Neural crest cell (in vitro differentiated cells): ENCODE measurements around the gene PAK1. TPM values are rescaled to one million over a fixed set of nuclear protein-coding genes. Genes with fewer than 3 reads are reported as not detected.

Experiments used
- DNase-seq: peaks from one replicate; pipeline ENCODE4 v3.0.0; 2021; ENCODE audit warnings: low read depth, mixed read lengths, low spot score
- H3K27ac Mint-ChIP-seq: one replicate; pipeline ENCODE4 v1.8.0; 2021; ENCODE audit warnings: mild to moderate bottlenecking, mixed read lengths; ENCODE audit not compliant: unreplicated experiment
- H3K27me3 Mint-ChIP-seq: 2 replicates; pipeline ENCODE4 v1.8.0; 2021; ENCODE audit warnings: low read depth, mild to moderate bottlenecking, mixed read lengths
- H3K36me3 Mint-ChIP-seq: 2 replicates; pipeline ENCODE4 v1.8.0; 2021; ENCODE audit warnings: low read depth, mild to moderate bottlenecking, mixed read lengths
- H3K4me1 Mint-ChIP-seq: 2 replicates; pipeline ENCODE4 v1.8.0; 2021; ENCODE audit warnings: mixed read lengths
- H3K4me3 Mint-ChIP-seq: one replicate; pipeline ENCODE4 v1.8.0; 2021; ENCODE audit warnings: mild to moderate bottlenecking, mixed read lengths
- H3K9me3 Mint-ChIP-seq: 2 replicates; pipeline ENCODE4 v1.8.0; 2021; ENCODE audit warnings: mixed read lengths
- total RNA-seq: library from RNA; stranded (reverse); gene quantifications from 2 replicates; pipeline ENCODE4 v1.2.1, GENCODE V29; 2021
- TF ChIP-seq, protein P1 (sequence below): fragments of 200-600 bp; sonication (generic); conservative IDR thresholded peaks from 2 replicates; pipeline ENCODE4 v1.5.0; 2021; ENCODE audit warnings: antibody characterized with exemption, mild to moderate bottlenecking

The PAK1 gene
- total RNA-seq, 1 donor from 2014 or later, result 60.5 TPM

DNA sequence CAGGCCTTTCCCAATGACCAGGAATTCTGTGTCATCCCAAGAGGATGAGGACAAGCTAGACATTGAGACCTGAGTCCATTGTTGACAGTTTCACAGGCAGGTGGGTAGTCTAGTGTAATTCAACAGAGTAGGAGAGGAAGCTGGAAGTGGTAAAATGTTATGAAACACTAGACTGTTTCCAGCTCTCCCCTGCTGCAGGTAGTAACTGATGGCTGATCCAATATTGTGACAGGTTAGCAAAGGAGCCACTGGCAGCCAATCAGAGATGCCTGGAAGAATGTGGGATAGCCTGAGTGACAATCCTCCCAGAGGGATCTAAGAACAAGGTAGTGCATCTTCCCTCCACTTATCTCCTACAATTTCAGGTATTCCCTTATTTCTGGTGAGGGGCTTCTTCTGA is 161.8 kb downstream of the PAK1 start:
- Mint-ChIP-seq H3K4me3 (no peak overlapping the region), H3K27ac (no peak overlapping the region), H3K36me3 (no peaks in the 10 kb centered on the region), H3K4me1 (no peaks in the 10 kb centered on the region), H3K9me3 (no peaks in the 10 kb centered on the region), H3K27me3 (no peaks in the 10 kb centered on the region)
- no peak for DNase-seq
- TF ChIP-seq, protein P1, sequence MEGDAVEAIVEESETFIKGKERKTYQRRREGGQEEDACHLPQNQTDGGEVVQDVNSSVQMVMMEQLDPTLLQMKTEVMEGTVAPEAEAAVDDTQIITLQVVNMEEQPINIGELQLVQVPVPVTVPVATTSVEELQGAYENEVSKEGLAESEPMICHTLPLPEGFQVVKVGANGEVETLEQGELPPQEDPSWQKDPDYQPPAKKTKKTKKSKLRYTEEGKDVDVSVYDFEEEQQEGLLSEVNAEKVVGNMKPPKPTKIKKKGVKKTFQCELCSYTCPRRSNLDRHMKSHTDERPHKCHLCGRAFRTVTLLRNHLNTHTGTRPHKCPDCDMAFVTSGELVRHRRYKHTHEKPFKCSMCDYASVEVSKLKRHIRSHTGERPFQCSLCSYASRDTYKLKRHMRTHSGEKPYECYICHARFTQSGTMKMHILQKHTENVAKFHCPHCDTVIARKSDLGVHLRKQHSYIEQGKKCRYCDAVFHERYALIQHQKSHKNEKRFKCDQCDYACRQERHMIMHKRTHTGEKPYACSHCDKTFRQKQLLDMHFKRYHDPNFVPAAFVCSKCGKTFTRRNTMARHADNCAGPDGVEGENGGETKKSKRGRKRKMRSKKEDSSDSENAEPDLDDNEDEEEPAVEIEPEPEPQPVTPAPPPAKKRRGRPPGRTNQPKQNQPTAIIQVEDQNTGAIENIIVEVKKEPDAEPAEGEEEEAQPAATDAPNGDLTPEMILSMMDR, result no peak

DNA sequence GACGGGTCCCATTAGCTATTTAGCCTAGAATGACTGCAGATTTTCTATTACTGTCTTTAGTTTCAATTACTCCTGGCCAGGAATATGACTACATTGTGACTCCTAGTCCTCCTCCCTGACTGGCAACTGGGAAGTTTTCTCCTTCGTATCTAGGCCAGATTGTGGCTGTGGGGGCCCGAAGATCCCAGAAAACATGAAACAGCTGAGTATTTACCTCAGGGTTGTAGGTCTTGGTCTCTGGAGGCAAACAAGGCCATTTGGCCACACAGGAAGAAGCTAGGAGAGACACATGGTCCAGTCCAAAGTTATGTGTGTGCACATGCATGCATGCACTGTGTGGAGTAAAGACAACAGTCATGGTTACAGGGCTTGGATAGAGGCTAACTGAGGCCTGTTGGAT is 162.2 kb downstream of the PAK1 start:
- TF ChIP-seq, protein P1, result no peak
- no peak for DNase-seq
- H3K36me3 Mint-ChIP-seq, result no peaks in the 10 kb centered on the region
- H3K4me1 Mint-ChIP-seq, result no peaks in the 10 kb centered on the region
- no peaks in the 10 kb centered on the region for H3K9me3 Mint-ChIP-seq
- H3K27ac Mint-ChIP-seq, result no peak overlapping the region
- H3K27me3 Mint-ChIP-seq, result no peaks in the 10 kb centered on the region
- H3K4me3 Mint-ChIP-seq, result no peak overlapping the region

DNA sequence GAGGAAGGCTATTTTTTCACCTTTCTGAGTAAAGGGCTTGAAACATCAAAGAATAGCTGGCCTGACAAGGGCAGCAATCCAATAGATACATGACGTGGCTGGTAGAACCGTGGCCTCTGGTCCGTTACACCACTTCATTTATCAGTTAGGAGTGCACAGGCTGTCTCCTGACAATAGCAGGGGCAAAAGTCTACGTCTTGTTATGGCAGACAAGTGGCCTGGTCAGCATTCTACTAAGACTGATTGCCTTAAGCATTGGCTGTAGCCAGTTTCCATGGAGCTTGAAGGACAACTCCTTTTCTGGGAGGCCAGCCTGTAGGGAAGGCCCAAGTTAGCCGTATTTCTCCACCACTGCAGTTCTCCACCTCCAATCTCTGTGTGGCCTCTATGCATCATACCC is 163.2 kb downstream of the PAK1 start:
- Mint-ChIP-seq H3K27me3 (no peaks in the 10 kb centered on the region), H3K27ac (no peak overlapping the region), H3K4me3 (no peak overlapping the region), H3K9me3 (no peaks in the 10 kb centered on the region), H3K36me3 (no peaks in the 10 kb centered on the region), H3K4me1 (no peaks in the 10 kb centered on the region)
- no peak for DNase-seq
- TF ChIP-seq, protein P1, result no peak

DNA sequence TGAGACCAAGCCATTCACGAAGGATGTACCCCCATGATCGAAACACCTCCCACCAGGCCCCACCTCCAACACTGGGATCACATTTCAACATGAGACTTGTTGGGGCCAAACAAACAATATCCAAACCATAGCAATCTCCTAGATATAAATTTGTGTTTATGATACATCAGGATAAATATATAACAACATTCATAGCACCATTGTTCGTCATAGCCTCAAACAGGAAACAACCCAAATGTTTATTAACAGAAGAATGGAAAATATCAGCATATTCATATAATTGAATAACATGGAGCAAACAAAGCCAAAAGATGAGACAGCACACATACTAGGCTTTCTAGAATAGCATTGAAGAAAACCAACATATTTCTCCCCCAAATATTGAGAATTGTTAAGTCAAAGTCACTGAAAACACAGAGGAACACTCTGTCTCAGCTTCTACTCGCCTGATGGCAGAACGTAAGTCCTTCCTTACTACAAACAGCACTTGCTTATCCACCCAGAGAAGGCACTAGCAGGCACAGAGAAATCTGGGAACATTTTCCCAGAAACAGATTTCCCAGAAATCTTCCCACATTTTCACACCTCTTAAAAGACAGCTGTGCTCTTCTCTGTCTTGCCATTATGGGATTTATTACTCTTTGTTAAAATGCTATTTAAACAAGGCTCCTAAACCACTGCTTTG is 164.4 kb downstream of the PAK1 start:
- Mint-ChIP-seq H3K36me3 (no peaks in the 10 kb centered on the region), H3K4me3 (no peak overlapping the region), H3K27me3 (no peaks in the 10 kb centered on the region), H3K9me3 (no peaks in the 10 kb centered on the region), H3K27ac (no peak overlapping the region), H3K4me1 (no peaks in the 10 kb centered on the region)
- TF ChIP-seq, protein P1, result no peak
- no peak for DNase-seq

DNA sequence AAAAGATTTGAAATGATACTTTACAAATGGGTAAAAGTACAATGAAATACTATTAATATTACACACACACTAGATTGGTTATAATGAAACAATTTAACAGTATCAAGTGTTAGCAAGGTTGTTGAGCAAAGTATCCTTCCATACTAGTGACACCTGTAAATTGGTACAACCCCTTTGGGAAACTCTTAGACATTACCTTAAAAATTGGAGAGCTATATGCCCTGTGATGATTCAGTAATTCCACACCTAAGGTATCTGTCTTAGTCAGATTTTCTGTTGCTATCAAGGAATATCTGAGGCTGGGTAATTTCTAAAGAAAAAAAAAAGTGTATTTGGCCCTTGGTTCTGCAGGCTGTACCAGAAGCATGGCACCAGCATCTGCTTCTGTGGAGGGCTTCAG is 165.1 kb downstream of the PAK1 start:
- Mint-ChIP-seq H3K4me1 (no peaks in the 10 kb centered on the region), H3K9me3 (no peaks in the 10 kb centered on the region), H3K36me3 (no peaks in the 10 kb centered on the region), H3K27me3 (no peaks in the 10 kb centered on the region), H3K27ac (no peak overlapping the region), H3K4me3 (no peak overlapping the region)
- DNase-seq, result no peak
- TF ChIP-seq, protein P1, result no peak
